ENCODE data around the gene IL20.
A peak's percentile ranks its signal among the peaks of the same experiment; 100 is the strongest.

Gene IL20, protein sequence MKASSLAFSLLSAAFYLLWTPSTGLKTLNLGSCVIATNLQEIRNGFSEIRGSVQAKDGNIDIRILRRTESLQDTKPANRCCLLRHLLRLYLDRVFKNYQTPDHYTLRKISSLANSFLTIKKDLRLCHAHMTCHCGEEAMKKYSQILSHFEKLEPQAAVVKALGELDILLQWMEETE

GRCh38 chr1:206864939-206865671, at the start of gene IL20:
Gene IL20, plus strand, starts transcription at chr1:206865623. Its CDS starts 230 bp downstream, at chr1:206865853.
- peak; percentile 76 for DNase-seq (ENCODE audit: low read depth, low spot score)

GRCh38 chr1:206816390-206817287, 48.8 kb upstream of the IL20 start:
- DNase-seq (ENCODE audit: low read depth, low spot score): no peak

GRCh38 chr1:206821493-206821892, 43.9 kb upstream of the IL20 start:
- DNase-seq (ENCODE audit: low read depth, low spot score): no peak

GRCh38 chr1:206823727-206824126, 41.7 kb upstream of the IL20 start:
- no peak for DNase-seq (ENCODE audit: low read depth, low spot score)

- no peak for DNase-seq (ENCODE audit: low read depth, low spot score)
Measured at GRCh38 chr1:206824331-206824730, 41.1 kb upstream of the IL20 start.

GRCh38 chr1:206826394-206826793, 39.0 kb upstream of the IL20 start:
- DNase-seq (ENCODE audit: low read depth, low spot score): no peak

- no peak for DNase-seq (ENCODE audit: low read depth, low spot score)
Measured at GRCh38 chr1:206828061-206828460, 37.4 kb upstream of the IL20 start.

- no peak for DNase-seq (ENCODE audit: low read depth, low spot score)
Measured at GRCh38 chr1:206828765-206829164, 36.7 kb upstream of the IL20 start.

DNA sequence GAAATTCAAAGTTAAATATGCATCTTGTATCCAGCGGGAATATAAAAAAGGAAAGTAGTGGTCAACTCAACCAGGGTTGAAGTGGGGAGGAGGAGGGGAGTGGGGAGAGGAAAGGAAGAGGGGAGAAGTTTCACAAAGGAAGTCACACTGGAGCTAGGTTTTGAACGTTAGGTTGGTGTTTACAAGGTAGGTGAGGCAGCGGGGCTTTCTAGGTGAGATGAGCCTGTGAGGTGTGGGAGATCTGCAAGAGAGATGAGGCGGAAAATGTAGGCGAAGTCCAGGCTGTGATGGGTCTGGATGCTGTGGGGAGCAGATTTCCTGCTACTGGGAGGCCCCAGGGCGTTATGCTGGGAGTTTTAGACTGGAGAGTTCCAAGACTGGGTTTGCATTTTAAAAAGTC, 36.1 kb upstream of the IL20 start:
- no peak for DNase-seq (ENCODE audit: low read depth, low spot score)

GRCh38 chr1:206829875-206830274, 35.5 kb upstream of the IL20 start:
- no peak for DNase-seq (ENCODE audit: low read depth, low spot score)

GRCh38 chr1:206831650-206832049, 33.8 kb upstream of the IL20 start:
- DNase-seq (ENCODE audit: low read depth, low spot score): no peak

GRCh38 chr1:206832352-206832880, 33.0 kb upstream of the IL20 start:
- no peak for DNase-seq (ENCODE audit: low read depth, low spot score)

- no peak for DNase-seq (ENCODE audit: low read depth, low spot score)
Measured at GRCh38 chr1:206833106-206833680, 32.2 kb upstream of the IL20 start.

DNA sequence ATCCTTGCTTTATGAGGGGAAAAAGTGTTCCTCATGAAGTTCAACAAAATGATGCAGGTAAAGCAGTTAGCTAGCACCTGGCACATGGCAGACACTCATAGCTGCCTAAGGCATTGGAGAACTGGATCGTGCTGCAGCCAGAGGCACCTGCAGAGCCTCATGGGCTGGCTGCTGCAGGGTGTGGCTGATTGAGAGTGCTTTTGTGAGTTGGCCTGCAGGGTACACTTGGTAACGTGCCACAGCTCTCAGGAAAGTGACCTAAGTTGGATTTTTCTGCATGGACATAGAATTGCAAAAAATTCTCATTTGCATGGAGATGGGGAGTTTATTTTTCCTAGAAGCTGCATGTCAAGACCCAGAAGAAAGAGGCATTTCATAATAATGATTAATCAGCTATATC, 31.6 kb upstream of the IL20 start:
- no peak for DNase-seq (ENCODE audit: low read depth, low spot score)

DNA sequence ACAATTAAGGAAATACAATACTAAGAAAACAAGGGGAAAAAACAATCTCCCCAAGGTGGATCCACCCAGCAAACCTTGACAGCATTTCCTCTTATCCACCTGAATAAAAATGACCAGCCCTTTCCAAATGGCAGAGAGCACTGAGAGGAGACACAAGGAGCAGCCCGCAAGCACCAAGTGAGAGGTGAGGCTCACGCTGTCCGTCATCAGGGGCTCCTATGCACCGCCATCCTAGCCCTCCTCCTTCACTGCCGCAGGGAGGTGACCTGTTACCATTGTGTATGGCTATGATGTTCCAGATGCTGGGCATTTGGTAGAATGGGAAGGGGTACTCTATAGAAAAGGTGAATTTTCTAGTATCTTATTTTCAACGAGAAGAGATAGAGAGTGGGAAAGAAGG, 31.2 kb upstream of the IL20 start:
- no peak for DNase-seq (ENCODE audit: low read depth, low spot score)

DNA sequence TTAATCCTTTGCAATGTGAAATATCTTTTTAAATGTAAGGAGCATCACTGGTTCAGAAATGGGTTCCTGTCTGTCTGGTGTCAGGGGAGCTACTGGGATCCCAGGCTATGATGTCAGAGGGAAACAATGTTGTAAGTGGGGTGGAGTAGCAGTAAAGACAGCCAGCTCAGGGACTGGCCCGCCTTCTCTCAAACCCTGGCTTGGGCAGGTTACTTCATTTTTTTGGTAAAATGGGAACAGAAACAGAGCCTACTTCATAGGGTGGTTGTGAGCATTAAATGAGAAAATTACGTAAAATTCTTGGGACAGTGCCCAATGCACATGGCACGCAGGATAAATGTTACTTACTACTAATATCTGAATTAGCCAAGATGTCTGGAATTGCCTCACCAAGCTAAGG, 30.7 kb upstream of the IL20 start:
- DNase-seq (ENCODE audit: low read depth, low spot score): no peak

DNA sequence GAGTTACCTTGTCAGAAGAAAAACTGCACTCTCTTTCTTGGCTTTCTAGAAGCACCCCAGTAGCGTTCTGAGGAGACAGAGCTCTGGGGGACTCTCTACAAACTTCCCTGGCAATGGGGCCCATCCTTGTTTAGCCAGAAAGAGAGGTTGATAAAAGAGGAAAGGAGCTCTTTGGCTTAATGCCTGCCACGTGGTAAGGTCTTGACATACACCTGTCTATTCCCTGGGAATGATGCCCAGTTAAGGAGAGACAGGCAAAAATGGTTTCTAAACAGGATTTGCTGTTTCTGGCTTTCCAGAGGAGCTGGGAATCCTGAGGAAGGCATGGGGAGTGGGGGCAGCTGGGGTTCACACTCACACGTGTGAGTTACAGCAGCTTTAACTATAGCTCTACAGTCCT, 30.2 kb upstream of the IL20 start:
- DNase-seq (ENCODE audit: low read depth, low spot score): no peak

GRCh38 chr1:206836111-206836510, 29.3 kb upstream of the IL20 start:
- no peak for DNase-seq (ENCODE audit: low read depth, low spot score)

GRCh38 chr1:206839006-206839560, 26.3 kb upstream of the IL20 start:
- no peak for DNase-seq (ENCODE audit: low read depth, low spot score)

DNA sequence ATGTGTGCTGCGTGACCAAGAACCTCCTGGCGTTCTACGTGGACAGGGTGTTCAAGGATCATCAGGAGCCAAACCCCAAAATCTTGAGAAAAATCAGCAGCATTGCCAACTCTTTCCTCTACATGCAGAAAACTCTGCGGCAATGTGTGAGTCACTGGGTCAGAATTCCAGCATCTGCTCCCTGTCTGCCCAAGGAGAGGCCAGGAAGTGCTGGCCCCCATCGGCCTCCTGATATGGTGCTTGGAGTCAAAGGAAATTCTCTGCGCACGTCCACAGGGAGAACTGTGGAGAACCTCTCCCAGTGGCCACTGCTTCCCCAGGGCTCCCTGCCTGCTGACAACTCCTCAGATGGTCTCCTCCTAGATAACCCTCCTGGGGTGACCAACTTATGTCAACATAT, 25.6 kb upstream of the IL20 start:
- DNase-seq (ENCODE audit: low read depth, low spot score): no peak

DNA sequence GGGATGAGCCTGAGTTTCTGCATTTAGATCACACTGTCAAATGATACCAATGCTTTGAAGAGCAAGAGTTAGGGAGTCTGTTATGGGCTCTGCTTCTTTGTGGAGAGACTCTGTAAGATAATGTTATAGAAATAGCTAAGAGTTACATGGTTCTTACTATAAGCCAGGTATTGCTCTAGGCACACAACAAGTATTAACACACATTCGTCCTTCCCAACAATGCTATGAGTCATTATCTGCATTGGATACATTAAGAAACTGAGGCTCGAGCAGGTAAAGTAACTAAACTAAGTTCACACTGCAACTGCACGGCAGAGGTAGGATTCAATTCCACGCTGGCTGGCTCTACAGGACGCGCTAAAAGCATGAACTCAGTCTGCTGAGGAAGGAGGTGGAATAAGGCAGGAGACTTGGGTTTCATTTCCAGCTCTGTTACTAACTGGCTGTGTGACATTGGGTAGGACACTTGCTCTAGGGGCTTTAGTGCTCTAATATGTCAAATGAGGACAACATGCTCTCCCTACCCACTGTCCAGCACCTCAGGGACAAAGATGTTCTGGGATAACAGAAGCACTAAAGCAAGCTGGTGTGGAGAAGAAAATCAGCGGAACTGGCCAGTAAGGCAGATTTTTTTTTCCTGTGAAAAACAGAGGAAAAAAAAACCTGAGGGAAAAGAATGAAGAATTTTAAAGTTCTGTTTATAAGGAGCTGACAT, 23.7 kb upstream of the IL20 start:
- DNase-seq (ENCODE audit: low read depth, low spot score): no peak
